GM12875 (cell line): ENCODE measurements around the gene SCP2.

ENCODE experiments used
- H3K4me3 ChIP-seq: one replicate; pipeline ENCODE4 v1.5.1; 2011; ENCODE audit warnings: low read depth, low read length, control low read depth
- TF ChIP-seq, protein P1 (sequence below): IDR thresholded peaks from 2 replicates; pipeline ENCODE4 v1.5.1; 2011; ENCODE audit warnings: low read depth, mild to moderate bottlenecking, control low read depth, inconsistent platforms, low read length, moderate library complexity, borderline replicate concordance; ENCODE audit not compliant: insufficient read depth

Gene SCP2

DNA sequence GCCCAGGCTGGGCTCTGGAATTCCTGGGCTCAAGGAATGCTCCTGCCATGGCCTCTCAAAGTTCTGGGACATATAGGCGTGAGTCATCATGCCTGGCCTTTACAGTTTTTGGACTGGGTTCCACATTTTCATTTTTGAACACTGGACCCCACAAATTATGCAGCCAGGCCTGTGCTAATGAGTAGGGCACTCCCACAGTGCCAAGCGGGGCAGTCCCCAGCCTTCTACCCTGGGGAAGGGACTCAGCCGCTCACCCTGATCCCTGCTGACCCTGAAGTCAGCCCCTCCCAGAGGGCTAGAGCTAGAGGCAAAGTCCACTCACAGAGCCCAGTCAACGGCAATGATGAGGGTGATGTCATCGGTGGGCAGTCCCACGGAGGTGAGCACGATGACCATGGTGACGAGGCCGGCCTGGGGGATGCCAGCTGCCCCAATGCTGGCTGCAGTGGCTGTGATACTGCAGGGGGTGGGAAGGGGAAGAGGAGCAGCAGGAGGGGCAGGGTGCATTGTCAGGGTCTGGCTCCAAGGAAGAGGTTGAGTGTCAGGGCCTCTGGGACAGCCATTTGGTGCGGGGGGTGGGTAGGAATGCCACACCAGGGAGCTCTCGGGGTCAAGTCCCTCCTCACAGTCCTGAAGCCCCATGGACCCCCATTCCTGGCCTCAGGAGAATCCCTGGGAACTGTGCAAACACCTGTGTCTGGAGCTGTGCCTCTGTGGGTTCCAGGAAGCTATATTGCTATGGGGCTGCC is 162.6 kb downstream of the SCP2 start:
- H3K4me3 ChIP-seq = no peak overlapping the region
- TF ChIP-seq, protein P1, sequence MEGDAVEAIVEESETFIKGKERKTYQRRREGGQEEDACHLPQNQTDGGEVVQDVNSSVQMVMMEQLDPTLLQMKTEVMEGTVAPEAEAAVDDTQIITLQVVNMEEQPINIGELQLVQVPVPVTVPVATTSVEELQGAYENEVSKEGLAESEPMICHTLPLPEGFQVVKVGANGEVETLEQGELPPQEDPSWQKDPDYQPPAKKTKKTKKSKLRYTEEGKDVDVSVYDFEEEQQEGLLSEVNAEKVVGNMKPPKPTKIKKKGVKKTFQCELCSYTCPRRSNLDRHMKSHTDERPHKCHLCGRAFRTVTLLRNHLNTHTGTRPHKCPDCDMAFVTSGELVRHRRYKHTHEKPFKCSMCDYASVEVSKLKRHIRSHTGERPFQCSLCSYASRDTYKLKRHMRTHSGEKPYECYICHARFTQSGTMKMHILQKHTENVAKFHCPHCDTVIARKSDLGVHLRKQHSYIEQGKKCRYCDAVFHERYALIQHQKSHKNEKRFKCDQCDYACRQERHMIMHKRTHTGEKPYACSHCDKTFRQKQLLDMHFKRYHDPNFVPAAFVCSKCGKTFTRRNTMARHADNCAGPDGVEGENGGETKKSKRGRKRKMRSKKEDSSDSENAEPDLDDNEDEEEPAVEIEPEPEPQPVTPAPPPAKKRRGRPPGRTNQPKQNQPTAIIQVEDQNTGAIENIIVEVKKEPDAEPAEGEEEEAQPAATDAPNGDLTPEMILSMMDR = no peak

DNA sequence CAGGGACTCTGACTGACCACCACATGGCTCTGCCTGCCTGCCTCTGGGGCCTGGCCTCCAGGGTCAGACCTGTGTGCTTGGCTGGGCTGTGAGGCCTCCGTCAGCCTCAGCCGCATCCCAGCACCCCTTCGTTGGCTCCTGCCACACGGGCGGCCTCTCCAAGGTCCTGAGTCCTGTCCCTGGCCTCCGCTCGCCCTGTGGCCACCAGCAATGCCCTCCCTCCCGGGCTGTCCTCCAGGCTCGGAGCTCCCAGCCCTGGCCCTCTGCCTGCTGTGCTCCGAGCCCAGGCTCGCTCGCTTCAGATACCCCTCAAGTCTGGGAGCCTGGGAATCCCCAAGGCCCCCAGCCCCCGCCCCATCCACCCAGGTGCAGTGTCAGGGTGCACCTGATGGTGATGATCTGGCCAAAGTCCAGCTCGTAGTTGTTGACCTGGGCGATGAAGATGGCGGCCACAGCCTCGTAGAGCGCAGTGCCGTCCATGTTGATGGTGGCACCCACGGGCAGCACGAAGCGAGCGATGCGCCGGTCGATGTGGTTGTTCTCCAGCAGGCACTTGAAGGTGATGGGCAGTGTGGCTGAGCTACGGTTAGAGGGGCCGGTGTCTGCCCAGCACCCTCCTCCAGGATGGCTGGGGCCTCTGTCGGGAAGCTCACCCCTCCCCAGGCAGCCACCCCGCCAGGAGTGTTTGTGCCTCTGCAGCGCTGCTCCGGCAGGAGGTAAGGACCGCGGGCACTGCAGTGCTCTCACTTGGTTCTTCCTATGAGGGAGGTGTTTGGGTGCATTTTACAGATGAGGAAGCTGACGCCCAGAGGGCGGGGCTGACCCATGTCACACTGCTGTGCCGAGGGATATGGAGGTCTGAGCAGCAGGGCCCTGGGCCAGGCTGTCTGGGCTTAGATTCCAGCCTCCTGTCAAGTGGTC is 163.4 kb downstream of the SCP2 start:
- TF ChIP-seq, protein P1 = no peak
- no peak overlapping the region for H3K4me3 ChIP-seq

DNA sequence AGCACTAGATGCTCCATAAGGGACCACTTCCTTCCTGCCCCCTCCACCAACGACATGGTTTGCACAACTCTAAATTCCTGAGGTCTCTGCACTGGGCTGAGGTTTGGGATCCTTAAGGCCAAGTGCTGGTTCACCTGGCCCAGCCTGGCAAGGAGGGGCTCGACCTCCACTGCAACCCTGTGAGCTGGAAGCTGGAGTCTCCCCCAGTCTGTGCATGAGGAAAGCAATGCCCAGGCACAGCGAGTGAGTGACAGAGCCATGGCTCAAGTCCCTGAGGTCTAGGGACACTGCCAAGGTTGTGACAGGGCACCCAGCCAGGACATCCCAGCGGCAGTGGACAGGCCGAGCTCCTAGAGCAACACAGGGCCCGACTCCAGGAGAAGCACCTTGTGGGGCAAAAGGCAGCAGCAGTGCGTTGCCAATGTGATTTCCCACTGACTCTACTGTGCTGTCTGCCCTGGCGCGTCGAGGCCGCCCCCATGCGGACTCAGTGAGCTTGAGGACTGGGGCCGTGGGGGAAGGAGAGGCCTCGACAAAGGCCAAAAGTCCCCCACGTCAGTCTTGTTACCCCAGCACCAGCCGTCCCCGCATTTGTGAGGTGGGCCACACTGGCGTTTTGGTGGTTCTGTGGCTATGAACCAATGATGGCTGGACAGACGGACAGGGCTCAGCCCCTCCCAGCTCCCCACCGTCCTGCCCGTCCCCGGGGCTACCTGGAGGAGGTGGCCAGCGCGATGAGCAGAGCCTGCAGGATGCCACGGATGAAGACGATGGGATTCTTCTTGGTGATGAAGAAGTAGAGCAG is 165.0 kb downstream of the SCP2 start:
- no peak overlapping the region for H3K4me3 ChIP-seq
- TF ChIP-seq, protein P1 = no peak

DNA sequence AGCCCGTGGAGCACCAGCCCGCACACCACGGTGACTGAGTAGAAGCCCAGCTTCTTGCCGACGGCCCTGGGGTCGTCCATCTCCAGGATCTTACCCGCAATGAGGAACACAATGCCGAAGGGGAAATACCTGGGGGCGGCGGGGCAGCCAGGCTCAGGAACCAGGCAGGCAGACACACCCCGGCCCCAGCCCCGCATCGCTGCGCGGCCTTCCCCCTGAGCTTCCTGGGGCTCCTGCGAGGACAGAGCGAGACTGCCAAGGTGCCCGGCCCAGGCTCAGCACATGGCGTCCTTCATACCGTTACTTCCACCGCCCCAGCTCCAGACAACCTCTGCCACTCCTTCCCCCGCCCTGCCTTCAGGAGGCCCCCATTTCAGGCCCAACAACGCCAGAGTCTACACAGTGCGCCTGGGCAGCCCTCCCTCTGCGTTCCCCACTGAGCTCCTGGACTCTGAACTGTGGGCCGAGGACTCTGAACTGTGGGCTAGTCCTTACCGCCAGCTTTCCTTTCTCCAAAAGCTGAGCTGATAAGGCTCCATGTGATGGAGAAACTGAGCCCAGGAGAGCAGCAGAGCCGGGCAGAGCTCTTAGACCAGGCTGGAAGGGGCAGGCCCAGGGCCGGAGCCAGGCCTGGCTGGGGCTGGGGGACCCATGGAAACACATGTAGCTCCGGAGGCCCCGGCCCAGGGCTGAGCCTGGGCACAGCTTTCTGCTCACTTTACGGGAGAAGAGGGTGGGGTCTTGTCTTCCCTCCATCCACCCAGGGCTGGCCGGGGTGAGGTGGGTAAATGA is 165.8 kb downstream of the SCP2 start:
- H3K4me3 ChIP-seq = no peak overlapping the region
- TF ChIP-seq, protein P1 = no peak

DNA sequence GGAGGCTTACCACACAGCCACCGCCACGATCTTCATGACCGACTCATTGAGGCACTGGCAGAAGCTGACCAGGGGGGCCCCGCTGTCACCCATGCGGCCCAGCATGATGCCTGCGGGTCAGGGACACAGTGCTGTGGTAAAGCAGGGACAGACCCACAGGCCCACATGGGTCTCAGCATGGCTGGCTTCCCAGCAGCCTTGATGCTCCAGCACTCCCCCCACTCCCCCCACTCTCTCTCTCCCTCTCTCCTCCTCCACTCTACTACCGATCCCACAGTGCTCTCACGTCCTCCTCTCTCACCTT is 166.3 kb downstream of the SCP2 start:
- no peak overlapping the region for H3K4me3 ChIP-seq
- TF ChIP-seq, protein P1 = no peak

DNA sequence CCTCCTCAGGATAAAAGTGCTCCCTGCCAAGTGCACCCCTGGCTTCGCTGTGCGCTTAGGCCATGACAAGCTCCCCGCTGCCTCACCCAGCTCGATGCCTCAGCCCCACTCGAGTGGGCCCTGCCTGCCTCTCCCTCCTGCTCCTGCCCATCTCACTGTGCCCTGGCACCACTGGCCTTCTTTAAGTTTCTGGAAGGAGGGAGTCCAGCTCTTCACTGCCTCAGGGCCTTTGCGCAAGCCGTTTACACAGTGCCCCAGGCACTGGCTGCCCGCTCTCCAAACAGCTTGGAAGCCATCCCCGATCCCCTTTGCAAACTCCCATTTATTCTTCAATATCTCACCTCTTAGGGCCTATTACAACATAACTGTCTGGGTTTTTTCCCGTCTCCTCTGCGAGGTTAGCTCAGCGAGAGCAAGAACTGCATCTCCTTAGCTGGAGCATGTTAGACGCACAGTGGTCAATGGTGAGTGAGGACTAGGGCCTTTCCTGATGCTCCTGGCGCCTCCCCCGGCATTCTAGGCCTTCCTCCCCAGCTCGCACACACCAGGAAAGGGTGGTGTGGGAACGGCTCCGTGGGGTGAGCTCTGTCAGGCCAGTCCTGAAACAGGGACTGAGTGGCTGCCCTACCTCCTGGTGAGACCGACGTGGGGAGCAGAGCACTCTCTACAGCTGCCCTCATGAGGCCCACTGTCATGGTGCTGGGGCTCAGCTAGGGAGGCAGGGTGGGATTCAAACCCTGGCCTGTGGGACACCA is 166.9 kb downstream of the SCP2 start:
- TF ChIP-seq, protein P1 = no peak
- no peak overlapping the region for H3K4me3 ChIP-seq
